OCI-LY7 (cell line): Measurements from ENCODE around the gene RIMBP2. TPM values are rescaled to one million over a fixed set of nuclear protein-coding genes. Genes with fewer than 3 reads are reported as not detected.

ENCODE experiments used
- BruUV-seq: library from RNA; stranded (reverse); fragments of 400-500 nt; replicated peaks from 2 replicates; lab custom pipeline; 2021; lab: Mats Ljungman, UMichigan
- CTCF ChIA-PET: fragments of 300-600 bp; sonication (Branson Sonifier 250); formaldehyde crosslinking; loops from one replicate; lab custom pipeline; 2022; ENCODE audit warnings: antibody characterized with exemption; ENCODE audit not compliant: unreplicated experiment; lab: Charles Lee
- POLR2A ChIA-PET: fragments of 300-600 bp; sonication (Branson Sonifier 250); formaldehyde crosslinking; loops from one replicate; lab custom pipeline; 2022; ENCODE audit warnings: antibody characterized with exemption; lab: Charles Lee
- DNase-seq: peaks from one replicate; pipeline ENCODE4 v3.0.0-alpha.2; 2015; ENCODE audit warnings: low spot score
- H2AFZ ChIP-seq: fragments of 200-600 bp; sonication (generic), shearing (Covaris generic); 2 replicates; pipeline ENCODE4 v1.6.1; 2014; ENCODE audit warnings: mild to moderate bottlenecking, antibody characterized with exemption, low read length, moderate library complexity
- H3K27ac ChIP-seq: fragments of 200-600 bp; sonication (generic); 2 replicates; pipeline ENCODE4 v1.5.1; 2014; ENCODE audit warnings: mixed run types, low read depth, mild to moderate bottlenecking, moderate library complexity, low read length, inconsistent platforms; ENCODE audit not compliant: poor library complexity, severe bottlenecking
- H3K36me3 ChIP-seq: fragments of 200-600 bp; sonication (generic); 2 replicates; pipeline ENCODE4 v1.6.1; 2014; ENCODE audit warnings: mild to moderate bottlenecking, antibody characterized with exemption, low read length, moderate library complexity, mixed read lengths; ENCODE audit not compliant: insufficient read depth
- H3K4me1 ChIP-seq: fragments of 200-600 bp; sonication (generic); 2 replicates; pipeline ENCODE4 v1.5.1; 2014; ENCODE audit warnings: mild to moderate bottlenecking, low read length; ENCODE audit not compliant: insufficient read depth, poor library complexity, severe bottlenecking
- H3K4me2 ChIP-seq: fragments of 200-600 bp; sonication (generic); 2 replicates; pipeline ENCODE4 v1.6.1; 2014; ENCODE audit warnings: mild to moderate bottlenecking, low read length
- H3K4me3 ChIP-seq: fragments of 200-600 bp; sonication (generic); 2 replicates; pipeline ENCODE4 v1.5.1; 2014; ENCODE audit warnings: mild to moderate bottlenecking, low read depth, low read length; ENCODE audit not compliant: poor library complexity, severe bottlenecking
- H3K79me2 ChIP-seq: fragments of 200-600 bp; sonication (generic); 2 replicates; pipeline ENCODE4 v1.6.1; 2016; ENCODE audit warnings: low read depth, mild to moderate bottlenecking, low read length, moderate library complexity, mixed read lengths; ENCODE audit not compliant: insufficient read depth
- H3K9me2 ChIP-seq: fragments of 200-600 bp; sonication (generic); 2 replicates; pipeline ENCODE4 v1.6.1; 2016; ENCODE audit warnings: mild to moderate bottlenecking, low read length, mixed read lengths; ENCODE audit not compliant: insufficient read depth
- H3K9me3 ChIP-seq: fragments of 200-600 bp; sonication (generic); 2 replicates; pipeline ENCODE4 v1.6.1; 2014; ENCODE audit warnings: mild to moderate bottlenecking, mixed run types, low read length, mixed read lengths
- H4K20me1 ChIP-seq: fragments of 200-600 bp; sonication (generic); 2 replicates; pipeline ENCODE4 v1.6.1; 2014; ENCODE audit warnings: mild to moderate bottlenecking, antibody characterized with exemption, low read length, moderate library complexity, mixed read lengths; ENCODE audit not compliant: insufficient read depth
- CTCF ChIP-seq: fragments of 200-600 bp; sonication (generic); conservative IDR thresholded peaks from 2 replicates; pipeline ENCODE4 v1.5.1; 2014; ENCODE audit warnings: mild to moderate bottlenecking, antibody characterized with exemption, low read length, moderate library complexity, mixed read lengths
- EZH2phosphoT487 ChIP-seq: fragments of 200-600 bp; sonication (generic); IDR thresholded peaks from 2 replicates; pipeline ENCODE4 v1.6.1; 2018; ENCODE audit warnings: low read depth, borderline replicate concordance, mild to moderate bottlenecking, mixed run types, antibody characterized with exemption, low read length, moderate library complexity, mixed read lengths
- intact Hi-C: fragments of 100-400 bp; cut with micrococcal nuclease; formaldehyde crosslinking; loops from one replicate; pipeline ENCODE4 v1.10.0; 2022; ENCODE audit not compliant: unreplicated experiment
- total RNA-seq, 2 experiments: library from RNA; depleted of rRNA in 1 of 2; stranded (reverse); fragments of >200 nt in 1 of 2; shearing (Covaris generic) in 1 of 2; gene quantifications; 2 replicates each; pipeline ENCODE4 v1.2.3, GENCODE V29; 2014 to 2022

Gene RIMBP2
- total RNA-seq, 2 experiments from 2014 or later = not detected

- ChIA-PET POLR2A (no interaction called here), CTCF (no interaction called here)
- Histone ChIP-seq H3K9me3 (no peaks in the 10 kb centered on the region), H3K4me3 (no peak overlapping the region), H3K79me2 (no peaks in the 10 kb centered on the region), H3K4me2 (no peak overlapping the region), H4K20me1 (no peaks in the 10 kb centered on the region), H3K36me3 (no peaks in the 10 kb centered on the region), H3K4me1 (no peaks in the 10 kb centered on the region), H2AFZ (no peak overlapping the region), H3K27ac (no peak overlapping the region), H3K9me2 (no peaks in the 10 kb centered on the region)
- intact Hi-C loops = loop anchor here (10.0 kb wide), 1 partner anchor 283 kb away; no protein-coding TSS in a partner anchor
- no peak for DNase-seq
- no TSS peak for BruUV-seq
- TF ChIP-seq CTCF = no peak
- TF ChIP-seq EZH2phosphoT487 = no peak
These were observed 254.7 kb downstream of the RIMBP2 start for GRCh38 chr12:130461447-130461815.

GRCh38 chr12:130460611-130461446 lies 255.3 kb downstream of the RIMBP2 start:
- Histone ChIP-seq H3K9me2 (no peaks in the 10 kb centered on the region), H3K36me3 (no peaks in the 10 kb centered on the region), H3K9me3 (no peaks in the 10 kb centered on the region), H3K4me1 (no peaks in the 10 kb centered on the region), H3K4me3 (no peak overlapping the region), H4K20me1 (no peaks in the 10 kb centered on the region), H3K79me2 (no peaks in the 10 kb centered on the region), H3K4me2 (no peak overlapping the region), H3K27ac (no peak overlapping the region), H2AFZ (no peak overlapping the region)
- intact Hi-C loops = loop anchor here (10.0 kb wide), 1 partner anchor 284 kb away; no protein-coding TSS in a partner anchor
- ChIA-PET CTCF (no interaction called here), POLR2A (no interaction called here)
- no peak for DNase-seq
- TF ChIP-seq CTCF = no peak
- no peak for TF ChIP-seq EZH2phosphoT487
- no TSS peak for BruUV-seq

GRCh38 chr12:130459916-130460315 lies 256.2 kb downstream of the RIMBP2 start:
- no peaks in the 10 kb centered on the region for H3K36me3 ChIP-seq
- TF ChIP-seq EZH2phosphoT487 (no peak), CTCF (0 out of 2 replicates have a peak, but pooled peaks have one; percentile 15)
- H3K9me2 ChIP-seq = no peaks in the 10 kb centered on the region
- ChIA-PET POLR2A (no interaction called here), CTCF (no interaction called here)
- no peak overlapping the region for H3K4me2 ChIP-seq
- no peaks in the 10 kb centered on the region for H4K20me1 ChIP-seq
- no peaks in the 10 kb centered on the region for H3K79me2 ChIP-seq
- H3K27ac ChIP-seq = no peak overlapping the region
- no TSS peak for BruUV-seq
- intact Hi-C loops = loop anchor here (10.0 kb wide), 1 partner anchor 285 kb away; no protein-coding TSS in a partner anchor
- no peak overlapping the region for H3K4me3 ChIP-seq
- no peak for DNase-seq
- no peak overlapping the region for H2AFZ ChIP-seq
- no peaks in the 10 kb centered on the region for H3K9me3 ChIP-seq
- H3K4me1 ChIP-seq = no peaks in the 10 kb centered on the region
